Hindlimb muscle (tissue), 1 donor: Measurements from ENCODE around the gene VPS13D. TPM values are rescaled to one million over a fixed set of nuclear protein-coding genes. Genes with fewer than 3 reads are reported as not detected.
A peak's percentile ranks its signal among the peaks of the same experiment; 100 is the strongest.
"Not testable (repeated sequence)": the region's sequence is repeated elsewhere in the genome, so short reads cannot be mapped to it uniquely, and the experiment has no call there.

ENCODE experiments used
- DNase-seq: peaks from one replicate; pipeline ENCODE4 v3.0.0-alpha.2; 2013
- polyA plus RNA-seq: library from polyadenylated mRNA; unstranded; fragments of 120-200 nt; gene quantifications from one replicate; pipeline ENCODE4 v1.2.1, GENCODE V29; 2013; ENCODE audit not compliant: insufficient read length

The VPS13D gene
- polyA plus RNA-seq, 1 donor = 17.8 TPM

DNA sequence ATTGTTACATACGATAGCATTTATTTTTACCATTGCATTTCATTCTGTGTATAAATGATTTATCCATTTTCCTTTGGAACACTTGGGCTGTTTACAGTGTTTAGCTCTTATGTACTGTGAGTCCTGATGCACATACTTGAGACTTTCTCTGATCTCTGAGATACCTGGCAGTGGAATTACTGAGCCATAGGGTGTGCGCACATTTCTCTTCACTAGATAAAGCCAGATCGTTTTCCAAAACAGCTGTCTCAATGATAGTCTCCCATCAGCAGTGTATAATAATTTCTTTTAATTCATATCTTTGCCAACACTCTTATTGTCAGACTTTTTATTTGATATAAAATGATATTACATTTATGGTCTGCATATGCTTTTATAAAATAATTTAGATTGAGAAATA is 66.2 kb downstream of the VPS13D start:
- no peak for DNase-seq

GRCh38 chr1:12296623-12297022 is 66.8 kb downstream of the VPS13D start:
- DNase-seq = no peak

DNA sequence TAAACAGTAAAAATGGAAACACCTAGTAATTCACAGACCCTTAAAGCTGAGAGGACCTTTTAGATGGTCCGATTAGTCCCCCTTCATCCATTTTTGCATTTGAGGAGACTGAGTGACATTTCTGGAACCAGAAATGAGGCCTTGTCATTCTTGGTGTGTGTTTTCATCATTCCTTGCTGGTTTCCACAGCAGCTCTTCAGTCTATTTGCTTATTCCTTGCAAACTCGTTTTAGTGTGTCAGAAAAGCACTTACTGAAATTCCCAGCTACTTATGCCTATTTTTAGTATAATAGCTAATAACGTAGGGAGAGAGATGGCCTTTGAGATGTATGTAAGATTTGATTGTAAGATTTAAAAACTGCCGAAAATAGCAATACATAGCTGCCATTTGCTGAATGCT is 70.9 kb downstream of the VPS13D start:
- no peak for DNase-seq

DNA sequence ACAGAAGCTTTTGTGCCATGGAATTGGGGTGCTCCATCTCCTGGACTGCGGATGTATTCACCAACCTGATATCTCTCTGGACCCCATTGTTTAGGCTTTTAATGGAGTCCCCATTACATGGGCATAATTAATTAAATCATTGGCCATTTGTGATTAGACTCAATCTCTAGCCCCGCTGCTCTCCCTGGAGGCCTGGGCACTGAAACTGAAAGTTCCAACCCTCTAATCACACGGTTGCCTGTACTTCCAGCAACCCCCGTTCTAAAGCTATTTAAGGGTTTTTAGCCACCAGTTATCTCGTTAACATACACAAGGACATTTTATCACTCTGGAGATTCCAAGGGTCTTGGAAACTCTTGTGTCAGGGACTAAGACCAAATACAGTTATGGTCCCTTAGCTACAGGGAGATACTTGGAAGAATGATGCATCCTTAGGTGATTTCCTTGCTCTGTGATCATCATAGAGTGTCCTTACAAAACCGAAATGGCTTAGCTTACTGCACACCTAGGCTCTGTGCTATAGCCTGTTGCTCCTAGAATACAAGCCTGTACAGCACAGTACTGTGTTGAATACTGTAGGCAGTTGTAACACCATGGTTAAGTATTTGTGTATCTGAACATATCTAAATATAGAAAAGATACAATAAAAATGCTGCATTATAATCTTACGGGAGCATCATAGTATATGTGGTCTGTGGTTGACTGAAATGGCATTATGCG is 71.8 kb downstream of the VPS13D start:
- DNase-seq = no peak

DNA sequence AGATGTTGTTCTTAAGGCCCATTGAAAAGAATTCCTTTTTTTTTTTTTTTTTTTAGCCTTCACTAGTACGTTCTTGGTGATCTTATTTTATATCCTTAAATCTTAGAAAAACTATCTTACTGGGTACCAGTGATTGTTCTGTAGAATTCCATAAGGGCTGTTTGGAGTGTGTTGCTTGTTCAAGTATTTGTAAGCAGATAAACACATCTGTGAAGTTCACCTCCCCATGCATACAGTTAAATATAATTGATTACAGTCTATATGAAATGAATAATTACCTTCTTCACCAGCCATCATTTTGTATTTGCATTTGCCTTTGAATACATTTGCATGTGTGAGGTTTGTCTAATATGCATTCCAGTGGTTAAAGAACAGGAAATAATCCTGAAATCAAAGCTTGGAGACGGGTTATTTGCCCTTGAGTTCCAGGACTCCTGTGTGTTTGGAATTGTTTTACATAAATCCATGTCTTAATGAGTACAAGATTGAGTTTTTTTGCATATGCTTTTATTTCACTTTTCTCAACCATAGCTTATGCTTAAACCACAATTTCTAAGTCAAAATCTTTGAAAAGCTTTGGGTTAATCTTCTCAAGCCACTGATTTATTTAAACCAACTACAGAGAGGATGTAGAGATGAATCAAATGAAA is 73.1 kb downstream of the VPS13D start:
- DNase-seq = no peak

DNA sequence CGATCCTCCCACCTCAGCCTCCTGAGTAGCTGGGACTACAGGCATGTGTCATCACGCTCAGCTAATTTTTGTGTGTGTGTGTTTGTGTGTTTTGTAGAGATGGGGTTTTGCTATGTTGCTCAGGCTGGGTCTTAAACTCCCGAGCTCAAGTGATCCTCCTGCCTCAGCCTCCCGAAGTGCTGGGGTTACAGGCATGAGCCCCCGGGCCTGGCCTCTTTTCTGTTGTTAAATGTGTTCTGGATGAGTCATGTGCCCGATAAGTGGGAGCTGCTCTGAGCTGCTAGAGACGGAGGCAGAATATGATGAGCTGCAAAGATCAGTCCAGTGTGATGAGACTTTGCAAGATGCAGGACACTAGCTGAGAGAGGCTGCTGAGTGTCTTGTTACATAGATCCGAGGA is 75.5 kb downstream of the VPS13D start:
- no peak for DNase-seq

- no peak for DNase-seq
These were observed 80.2 kb downstream of the VPS13D start for GRCh38 chr1:12309783-12310742.

GRCh38 chr1:12314333-12314903 is 84.6 kb downstream of the VPS13D start:
- no peak for DNase-seq

- no peak for DNase-seq
These were observed 85.3 kb downstream of the VPS13D start for GRCh38 chr1:12315146-12315545.

DNA sequence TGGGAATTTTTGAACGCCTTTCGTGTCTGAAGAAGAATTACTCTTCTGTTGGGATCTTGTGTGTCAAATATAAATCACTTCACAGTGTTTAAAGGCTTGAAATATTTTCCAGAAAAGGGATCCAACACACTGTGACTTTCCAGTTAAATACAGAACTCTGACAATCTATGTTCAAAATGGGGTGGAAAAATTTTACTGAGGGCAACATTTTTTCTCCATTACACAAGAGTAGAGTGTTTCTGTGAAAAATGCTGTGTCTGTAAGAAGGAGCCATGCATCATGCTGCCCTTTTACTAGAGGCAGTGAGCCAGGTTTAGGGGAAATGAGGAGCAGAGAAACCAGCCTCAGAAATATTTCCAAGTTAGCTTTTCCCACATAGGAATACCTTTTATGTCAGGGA is 86.5 kb downstream of the VPS13D start:
- peak; percentile 62 for DNase-seq

DNA sequence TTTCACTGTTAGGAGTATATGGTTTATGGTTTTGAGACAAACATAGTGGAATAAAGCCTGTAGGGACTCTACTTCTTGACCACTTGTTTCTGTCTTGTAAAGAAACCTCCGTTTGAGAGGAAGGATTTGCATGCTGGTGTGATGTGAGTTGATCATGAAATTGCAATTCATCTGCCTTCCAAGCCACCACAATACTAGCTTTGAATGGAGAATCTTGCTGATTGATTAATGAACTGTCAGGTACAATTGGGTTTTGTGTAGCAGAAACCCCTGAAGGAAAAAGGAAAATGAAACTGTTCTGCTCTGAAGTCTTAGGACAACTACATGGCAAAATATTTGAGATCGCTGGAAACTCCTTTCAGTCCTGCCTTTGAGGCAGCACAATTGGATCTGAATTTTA is 90.7 kb downstream of the VPS13D start:
- no peak for DNase-seq

DNA sequence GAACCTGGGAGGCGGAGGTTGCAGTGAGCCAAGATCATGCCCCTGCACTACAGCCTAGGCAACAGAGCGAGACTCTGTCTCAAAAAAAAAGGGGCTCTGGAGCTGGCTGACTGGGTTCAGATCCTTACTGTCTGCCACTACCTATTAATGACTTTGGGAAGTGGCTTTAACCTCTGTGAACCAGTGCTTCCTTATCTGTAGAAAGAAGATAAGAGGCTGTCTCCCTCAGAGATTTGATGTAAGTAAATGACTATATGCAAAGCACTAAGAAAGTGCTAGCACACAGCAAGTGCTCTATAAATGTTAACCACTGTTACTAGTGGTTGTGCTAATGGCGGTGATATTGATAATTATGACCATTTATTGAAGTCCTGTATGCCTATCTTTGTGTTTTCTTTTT is 94.6 kb downstream of the VPS13D start:
- no peak for DNase-seq

DNA sequence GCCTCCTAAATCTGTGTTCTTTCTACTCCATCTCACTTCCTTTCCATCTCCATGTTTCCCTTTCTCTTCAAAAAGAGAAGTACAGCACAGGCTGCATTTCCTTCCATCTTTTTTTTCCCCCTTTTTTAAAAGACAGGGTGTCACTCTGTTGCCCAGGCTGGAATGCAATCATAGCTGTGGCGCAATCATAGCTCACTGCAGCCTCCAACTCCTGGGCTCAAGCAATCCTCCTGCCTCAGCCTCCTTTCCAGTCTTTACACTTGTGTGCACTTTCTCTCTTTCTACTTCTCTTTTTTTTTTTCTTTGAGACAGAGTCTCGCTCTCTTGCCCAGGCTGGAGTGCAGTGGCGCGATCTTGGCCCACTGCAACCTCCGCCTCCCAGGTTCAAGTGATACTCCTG is 95.1 kb downstream of the VPS13D start:
- DNase-seq = not testable (repeated sequence)

DNA sequence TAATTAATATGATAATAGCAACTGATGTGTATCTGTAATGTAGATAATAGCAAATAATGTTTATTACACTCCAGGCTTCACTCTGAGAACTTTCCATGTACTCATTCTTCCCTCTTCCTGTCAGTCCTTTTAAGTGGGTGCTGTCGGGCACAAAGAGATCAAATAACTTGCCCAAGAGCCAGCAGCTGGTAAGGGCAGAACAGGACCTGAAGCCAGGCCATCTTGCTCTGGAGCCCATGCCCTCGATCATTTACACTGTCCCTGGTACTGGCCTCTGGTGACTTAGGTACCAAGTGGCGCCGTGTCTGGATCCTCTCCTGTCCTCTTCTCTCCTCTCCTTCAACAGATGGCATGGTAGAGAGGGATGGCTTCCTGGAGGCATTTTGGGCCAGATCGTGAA is 97.2 kb downstream of the VPS13D start:
- no peak for DNase-seq

DNA sequence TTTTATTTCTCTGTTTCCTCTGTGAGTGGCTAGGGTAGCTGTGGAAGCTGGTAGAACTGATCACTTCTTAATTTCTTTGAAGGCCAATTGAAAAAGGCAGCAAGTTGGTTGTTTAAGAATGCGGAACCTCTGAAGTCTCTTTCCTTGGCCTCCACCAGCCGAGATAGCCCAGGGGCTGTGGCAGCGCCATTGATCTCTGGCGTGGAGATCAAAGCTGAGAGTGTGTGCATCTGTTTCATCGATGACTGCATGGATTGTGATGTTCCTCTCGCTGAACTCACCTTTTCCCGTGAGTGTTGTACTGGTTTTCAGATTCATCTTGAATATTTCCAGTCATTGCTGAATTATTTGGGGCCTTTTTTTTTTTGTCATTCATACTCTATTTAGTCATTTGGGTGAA is 97.7 kb downstream of the VPS13D start:
- DNase-seq = no peak

GRCh38 chr1:12333036-12333785 is 103.4 kb downstream of the VPS13D start:
- no peak for DNase-seq

DNA sequence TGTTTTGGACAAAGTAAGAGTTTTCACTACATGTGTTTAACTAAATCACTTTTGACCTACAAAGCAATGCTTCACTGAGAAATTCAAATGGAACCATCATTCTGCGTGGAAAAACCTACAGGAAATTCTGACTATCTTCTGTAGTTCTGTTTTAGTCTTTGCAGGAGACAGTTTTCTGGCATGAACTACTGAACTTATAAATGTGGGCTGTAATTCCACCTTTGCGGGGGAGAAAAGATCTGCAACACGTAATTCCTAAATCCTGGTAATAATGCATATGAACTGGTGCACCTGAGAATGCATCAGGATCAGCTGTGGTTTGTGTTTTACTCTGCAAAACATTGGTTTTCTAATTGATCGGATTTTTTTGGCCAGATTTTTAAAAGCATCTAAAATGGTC is 106.0 kb downstream of the VPS13D start:
- no peak for DNase-seq

DNA sequence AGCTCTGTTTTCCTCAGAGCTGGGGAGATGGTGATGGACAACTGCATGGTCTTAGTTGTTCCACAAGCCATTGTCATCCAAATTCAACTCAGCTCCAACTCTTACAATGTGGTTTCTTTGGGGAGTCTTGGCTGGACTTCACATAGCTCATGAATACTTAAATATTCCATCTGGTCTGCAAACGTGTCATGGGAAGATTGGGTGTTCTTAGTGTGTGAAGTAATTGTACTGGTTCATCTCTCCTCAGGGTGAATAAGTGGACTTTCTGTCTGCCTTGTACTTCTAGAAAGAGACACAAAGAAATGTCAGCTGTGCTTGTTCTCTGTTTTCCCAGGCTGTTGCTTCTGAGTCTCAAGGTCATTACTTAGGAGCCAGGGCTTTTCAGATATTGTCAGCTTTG is 106.6 kb downstream of the VPS13D start:
- DNase-seq = no peak

DNA sequence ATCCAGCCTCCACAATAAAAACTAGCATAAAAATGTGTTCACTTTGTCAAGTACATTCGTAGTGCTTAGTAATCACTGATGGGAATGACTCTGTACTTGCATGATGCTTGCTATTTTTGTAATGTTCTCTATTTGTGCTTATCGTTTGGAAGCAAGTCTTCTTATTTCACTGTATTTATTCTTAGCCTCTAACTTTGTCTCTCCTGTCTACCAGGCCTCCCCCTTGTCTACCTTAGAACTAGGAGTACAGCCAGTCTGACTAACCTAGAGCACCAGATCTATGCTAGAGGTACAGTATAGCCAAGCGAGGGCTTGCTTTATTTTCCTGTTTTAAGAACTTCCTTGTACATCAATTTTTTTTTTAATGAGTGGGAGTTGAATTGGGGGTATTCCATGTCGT is 108.2 kb downstream of the VPS13D start:
- DNase-seq = no peak

- DNase-seq = no peak
These were observed 109.0 kb downstream of the VPS13D start for GRCh38 chr1:12338823-12339222.

- DNase-seq = no peak
These were observed 109.6 kb downstream of the VPS13D start for GRCh38 chr1:12339396-12339795.
